Measurements from ENCODE around the gene DOK5. TPM values are rescaled to one million over a fixed set of nuclear protein-coding genes. Genes with fewer than 3 reads are reported as not detected.

The DOK5 gene
- total and polyA plus RNA-seq, 2 of the 4 experiments (the other 2 are of a cell fraction): 2.8 to 3.9 TPM

DNA sequence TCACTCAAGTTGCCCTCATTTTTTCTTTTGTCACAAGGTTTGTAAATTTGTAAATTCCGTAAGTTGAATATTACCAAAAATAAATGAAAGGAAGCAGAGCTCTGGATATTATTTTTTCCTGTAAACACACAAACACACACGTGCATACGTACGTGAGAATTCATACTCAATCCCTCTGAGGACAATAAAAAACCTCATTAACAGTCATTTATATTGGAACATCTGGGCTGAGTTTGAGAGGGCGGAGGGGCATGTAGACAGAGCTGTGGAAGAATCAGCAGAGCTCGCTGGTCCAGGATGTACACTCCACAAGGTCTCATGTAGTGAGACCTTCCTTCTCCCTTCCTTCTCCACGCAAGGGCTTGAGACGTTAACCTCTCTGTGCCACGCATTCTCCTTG, 24.2 kb upstream of the DOK5 start:
- intact Hi-C loops (cut with micrococcal nuclease) (no loop called here), in situ Hi-C loops (cut with MboI; ENCODE audit: low sequenced_read_pairs) (no loop called here), dilution Hi-C loops (cut with HindIII; ENCODE audit: low sequenced_read_pairs, unreplicated experiment) (no loop called here)
- no peaks in the 10 kb centered on the region for H4K20me1 ChIP-seq (ENCODE audit: insufficient read depth, low read length)
- ChIA-PET CTCF (interaction anchor here (0.7 kb wide), 1 partner anchor 934 kb away, joined by 3 read pairs; no protein-coding TSS in a partner anchor), POLR2A (ENCODE audit: unreplicated experiment) (no interaction called here)
- no peaks in the 10 kb centered on the region for H3K36me3 ChIP-seq (ENCODE audit: control insufficient read depth, insufficient read depth, low read length)
- DNase-seq (no peak), ATAC-seq (ENCODE audit: low read depth) (no peak)
- H3K9me3 ChIP-seq (ENCODE audit: control insufficient read depth, insufficient read depth, low read length): no peaks in the 10 kb centered on the region
- H3K4me3 ChIP-seq (ENCODE audit: insufficient read depth, low read depth, low read length): no peak overlapping the region
- H3K4me2 ChIP-seq (ENCODE audit: low read depth, low read length): no peak overlapping the region
- no peaks in the 10 kb centered on the region for H3K9me1 ChIP-seq (ENCODE audit: insufficient read depth, low read length)
- H2AK5ac ChIP-seq (ENCODE audit: low read depth, low read length): no peak overlapping the region
- H3K23ac ChIP-seq (ENCODE audit: low read depth, low read length): no peak overlapping the region
- no peak overlapping the region for H3K27ac ChIP-seq (ENCODE audit: insufficient read depth, low read length)
- no peak overlapping the region for H2BK120ac ChIP-seq (ENCODE audit: low read depth, low read length)
- no peak overlapping the region for H4K5ac ChIP-seq (ENCODE audit: low read depth, low read length)
- no peaks in the 10 kb centered on the region for H3K27me3 ChIP-seq (ENCODE audit: control insufficient read depth, insufficient read depth, low read length)
- BruUV-seq (replicated peaks): no TSS peak
- no peak overlapping the region for H4K91ac ChIP-seq (ENCODE audit: insufficient read depth, low read depth, low read length)
- 60% methylated on average over 1 of the region's 9 CpGs; no CpG with 5 or more reads in 1 of the 2 experiments for WGBS, 2 experiments (ENCODE audit: extremely low coverage in 2 of 2, insufficient read length in 1 of 2)
- no peak overlapping the region for H3K18ac ChIP-seq (ENCODE audit: low read depth, low read length)
- H2AK9ac ChIP-seq (replicated peaks; ENCODE audit: low read depth, low read length, poor library complexity): no peak overlapping the region
- H3K4me1 ChIP-seq (ENCODE audit: control insufficient read depth, insufficient read depth, low read length): no peaks in the 10 kb centered on the region
- no peaks in the 10 kb centered on the region for H3K79me1 ChIP-seq (ENCODE audit: low read depth in 1 of 2, low read length in 2 of 2)
- H3K14ac ChIP-seq (replicated peaks; ENCODE audit: low read depth, low read length): no peak overlapping the region
- no peak overlapping the region for H4K8ac ChIP-seq (ENCODE audit: low read depth in 2 of 2, low read length in 2 of 2)
- no peak overlapping the region for H3K4ac ChIP-seq (ENCODE audit: low read depth, low read length)
- TF ChIP-seq FOS (IDR thresholded peaks at IDR 0.05; ENCODE audit: low read depth, low read length): no peak
- TF ChIP-seq POLR2A (IDR thresholded peaks at IDR 0.05; ENCODE audit: low read depth, low read length): no peak
- no peak for TF ChIP-seq RAD21 (IDR thresholded peaks at IDR 0.05; ENCODE audit: low read length)
- TF ChIP-seq NFE2L2 (IDR thresholded peaks at IDR 0.05; ENCODE audit: low read depth, low read length): no peak
- H2BK15ac ChIP-seq (ENCODE audit: low read depth, low read length): no peak overlapping the region
- H2BK5ac ChIP-seq (ENCODE audit: low read depth, low read length, poor library complexity, severe bottlenecking): no peak overlapping the region
- no peak overlapping the region for H3K9ac ChIP-seq (ENCODE audit: low read depth, low read length)
- H3K56ac ChIP-seq (ENCODE audit: extremely low read depth, insufficient read depth, low read length): no peak overlapping the region
- H2BK20ac ChIP-seq (ENCODE audit: low read depth, low read length): no peak overlapping the region
- no peak overlapping the region for H2AFZ ChIP-seq (replicated peaks; ENCODE audit: low read length, poor library complexity)
